Activated CD4-positive, CD25-positive, alpha-beta regulatory T cell treated with anti-CD3 and anti-CD28 coated beads, Interleukin-2, amount 50 U/mL, for 24 hours (primary cell): ENCODE data around the gene CRB3.

Experiments
- ATAC-seq, 2 donors: fragments of 150-1000 bp; cut with Tn5 transposase; one replicate each; pipeline ENCODE4 v1.10.0; 2021; ENCODE audit warnings: mild to moderate bottlenecking in 1 of 2, moderate library complexity in 1 of 2

The CRB3 gene

DNA sequence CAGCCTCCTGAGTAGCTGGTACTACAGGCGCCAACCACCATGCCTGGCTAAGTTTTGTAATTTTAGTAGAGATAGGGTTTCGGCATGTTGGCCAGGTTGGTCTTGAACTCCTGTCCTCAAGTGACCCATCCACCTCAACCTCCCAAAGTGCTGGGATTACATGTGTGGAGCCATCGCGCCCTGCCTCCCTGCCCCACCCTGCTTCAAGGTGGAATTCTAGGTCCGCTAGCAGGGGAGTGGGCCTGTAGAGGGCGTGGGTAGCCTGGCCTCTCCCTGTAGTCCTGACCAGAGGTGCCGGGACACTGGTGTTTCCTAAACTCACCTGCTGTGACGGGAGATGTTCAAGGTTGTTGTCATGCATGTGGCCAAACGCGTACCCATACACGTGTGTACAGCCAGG, 30.9 kb upstream of the CRB3 start:
- ATAC-seq, result no peak

DNA sequence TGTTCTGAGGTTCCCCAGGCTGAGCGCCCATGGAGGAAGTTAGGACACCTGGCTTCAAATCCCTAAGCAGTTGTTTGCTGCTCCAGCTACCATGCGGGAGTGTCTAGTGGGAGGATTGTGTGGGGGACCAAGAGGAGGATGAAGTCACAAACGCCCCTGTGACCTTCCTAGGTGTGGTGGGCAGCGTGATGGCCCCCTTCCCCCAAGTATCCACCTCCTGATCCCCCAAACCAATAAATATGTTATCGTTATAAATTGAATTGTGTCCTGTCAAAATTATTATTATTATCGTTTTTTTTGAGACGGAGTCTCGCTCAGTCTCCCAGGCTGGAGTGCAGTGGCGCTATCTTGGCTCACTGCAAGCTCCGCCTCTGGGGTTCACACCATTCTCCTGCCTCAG, 30.4 kb upstream of the CRB3 start, which contains the start of gene SLC25A41:
Gene SLC25A41, minus strand, starts transcription at position 101 of the 400 bp plus-strand sequence. Its CDS starts 70 bp downstream, at position 31.
- no peak for ATAC-seq

DNA sequence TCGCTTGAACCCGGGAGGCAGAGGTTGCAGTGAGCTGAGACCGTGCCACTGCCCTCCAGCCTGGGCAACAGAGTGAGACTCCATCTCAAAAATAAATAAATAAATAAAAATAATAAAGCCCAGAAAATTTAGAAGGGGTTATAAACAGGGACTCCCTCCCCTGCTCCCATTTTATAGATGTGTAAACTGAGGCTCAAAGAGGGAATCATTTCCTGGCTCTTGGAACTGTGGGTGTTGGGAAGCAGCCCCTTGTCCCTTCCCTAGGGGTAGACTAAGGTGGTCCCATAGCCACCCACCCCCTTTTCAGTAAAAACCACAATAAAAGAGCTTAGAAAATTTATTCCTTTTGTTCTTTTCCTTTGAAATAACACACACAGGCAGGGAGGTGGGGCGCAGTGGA, 24.3 kb upstream of the CRB3 start:
- no peak for ATAC-seq

DNA sequence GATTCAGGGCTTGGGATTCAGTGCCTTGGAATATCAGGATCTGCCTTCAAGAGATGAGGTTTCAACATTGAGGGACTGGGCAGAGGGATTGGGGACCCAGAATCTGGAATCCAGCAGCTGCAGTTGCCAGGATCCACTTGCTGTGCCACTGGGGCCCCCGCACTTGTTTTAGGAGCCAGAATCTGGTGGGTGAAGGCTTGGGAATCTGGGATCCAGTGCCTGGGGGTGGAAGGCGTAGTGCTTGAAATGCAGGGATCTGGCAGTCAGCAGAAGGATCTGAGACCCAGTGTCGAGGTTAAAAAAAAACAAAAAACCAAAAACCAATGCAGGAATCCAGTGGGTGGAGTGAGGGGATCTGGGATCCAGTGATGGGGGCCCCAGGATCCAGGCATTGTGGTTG, 23.2 kb upstream of the CRB3 start:
- no peak for ATAC-seq

DNA sequence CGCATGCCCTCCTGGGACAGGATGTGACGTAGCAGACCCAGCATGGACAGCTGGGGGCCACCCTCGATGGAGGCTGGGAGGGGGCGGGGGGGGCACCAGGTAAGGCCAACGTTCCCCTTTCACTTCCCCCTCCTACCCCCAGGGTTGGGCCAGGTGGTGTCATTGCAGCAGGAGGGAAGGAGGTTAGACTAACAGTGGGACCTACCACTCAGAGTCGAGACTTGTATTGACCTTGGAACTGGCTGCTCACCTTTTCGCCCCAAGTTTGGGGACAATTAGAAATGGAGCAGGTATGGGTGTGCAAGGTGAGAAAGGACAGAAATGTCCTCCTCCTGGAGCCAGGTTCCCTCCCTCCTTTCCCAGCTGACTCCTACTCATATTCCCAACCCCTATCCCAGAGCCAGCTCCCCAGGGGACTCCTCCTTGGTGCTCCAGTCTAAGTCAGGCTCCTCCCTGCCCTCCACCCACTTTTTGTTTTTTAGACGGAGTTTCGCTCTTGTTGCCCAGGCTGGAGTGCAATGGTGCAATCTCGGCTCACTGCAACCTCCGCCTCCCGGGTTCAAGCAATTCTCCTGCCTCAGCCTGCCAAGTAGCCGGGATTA, 21.9 kb upstream of the CRB3 start:
- ATAC-seq, result no peak

DNA sequence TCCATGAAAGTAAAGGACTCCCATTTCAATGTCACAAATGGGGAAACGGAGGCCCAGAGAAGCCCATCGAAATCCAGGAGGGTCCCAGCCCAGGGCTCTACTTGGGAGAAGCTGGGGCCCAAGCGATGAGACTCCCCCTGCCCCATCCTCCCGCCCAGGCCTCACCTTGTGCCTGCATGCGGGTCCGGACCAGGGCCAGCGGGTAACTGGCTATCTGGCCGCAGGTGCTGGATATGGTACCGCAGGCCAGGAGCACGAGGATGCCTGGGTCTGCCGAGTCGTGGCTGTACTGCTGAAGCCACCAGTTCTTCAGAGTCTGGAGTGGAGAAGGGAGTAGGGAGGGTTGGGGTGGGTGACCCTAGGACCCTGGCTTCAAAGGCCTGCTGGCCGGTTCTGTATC, 20.1 kb upstream of the CRB3 start:
- ATAC-seq, result no peak

DNA sequence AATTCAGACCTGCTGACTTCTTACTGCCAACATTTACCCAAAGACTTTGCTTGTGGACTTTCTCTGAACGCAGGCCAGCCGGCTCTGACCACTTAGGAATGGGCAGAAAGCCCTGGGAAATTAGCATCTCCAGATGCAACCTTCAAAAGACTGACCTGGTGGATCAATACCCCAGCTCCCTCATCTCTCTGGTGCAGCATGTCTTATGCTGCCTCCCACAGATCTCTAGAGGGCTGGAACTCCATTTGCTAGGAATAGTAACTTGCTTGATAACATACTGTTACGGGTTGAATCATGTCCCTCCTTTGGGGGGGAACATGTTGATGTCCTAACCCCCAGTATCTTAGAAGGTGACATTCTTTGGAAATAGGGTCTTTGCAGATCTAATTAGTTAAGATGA, 17.6 kb upstream of the CRB3 start:
- ATAC-seq, result no peak

DNA sequence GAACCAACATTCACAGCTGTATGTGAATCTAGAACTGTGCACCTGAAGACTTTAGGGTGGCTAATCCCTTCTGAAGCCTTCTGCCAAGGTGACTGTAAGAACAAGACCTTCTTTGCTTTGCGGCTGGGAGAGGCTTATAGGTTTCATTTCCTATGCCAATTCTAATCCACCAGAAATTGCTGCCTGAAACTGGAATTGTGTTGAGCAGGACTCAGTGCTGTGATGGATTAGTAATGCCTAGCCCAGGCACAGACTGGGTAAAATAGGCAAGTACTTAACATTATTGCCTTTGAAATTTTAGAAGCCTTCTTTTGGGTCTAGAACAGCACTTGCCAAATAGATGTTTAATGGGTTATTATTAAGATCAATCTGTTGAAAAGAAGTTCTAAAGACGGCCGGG, 16.0 kb upstream of the CRB3 start:
- no peak for ATAC-seq

DNA sequence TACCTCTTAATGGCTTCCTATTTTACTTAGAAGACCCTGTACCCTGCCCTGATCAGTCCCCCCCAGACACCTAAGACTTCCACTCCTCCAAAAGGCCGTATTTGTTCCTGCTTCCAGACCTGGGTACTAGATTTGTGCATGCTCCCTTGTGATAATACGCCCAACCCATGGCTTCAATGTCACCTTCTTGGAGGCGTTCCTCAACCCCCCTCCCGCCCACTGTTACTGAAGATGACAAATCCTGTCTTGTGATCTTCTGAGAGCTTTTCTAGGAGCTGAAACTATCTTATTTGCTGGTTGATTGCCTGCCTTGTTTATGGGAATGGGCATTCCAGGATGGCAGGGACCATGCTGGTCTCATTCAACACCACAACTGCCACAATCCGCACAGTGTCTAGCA, 13.9 kb upstream of the CRB3 start:
- no peak for ATAC-seq

DNA sequence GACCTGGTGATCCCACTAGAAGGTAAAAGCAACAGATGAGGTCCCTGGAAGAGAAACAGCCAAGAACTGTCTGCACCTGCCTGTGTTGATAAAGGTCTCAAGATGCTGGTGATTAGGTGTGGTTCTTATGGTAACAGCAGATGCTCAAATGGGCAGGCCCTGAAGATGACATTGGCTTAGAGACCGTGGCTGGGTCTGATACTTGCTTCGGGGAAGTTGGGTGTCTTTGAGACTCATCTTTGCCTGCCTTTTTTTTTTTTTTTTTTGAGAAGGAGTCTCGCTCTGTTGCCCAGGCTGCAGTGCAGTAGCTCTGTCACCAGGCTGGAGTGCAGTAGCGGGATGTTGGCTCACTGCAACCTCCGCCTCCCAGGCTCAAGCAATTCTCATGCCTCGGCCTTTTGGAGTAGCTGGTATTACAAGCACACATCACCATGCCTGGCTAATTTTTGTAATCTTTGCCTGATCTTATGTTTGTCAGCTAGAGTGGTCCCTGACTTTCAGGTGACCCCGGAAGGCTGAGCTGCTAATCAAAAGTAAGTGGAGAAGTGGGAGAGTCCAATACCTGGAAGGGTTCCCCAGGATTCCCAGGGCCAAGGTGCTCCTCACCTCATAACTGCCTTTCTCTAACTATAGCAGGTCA, 12.4 kb upstream of the CRB3 start:
- no peak for ATAC-seq

DNA sequence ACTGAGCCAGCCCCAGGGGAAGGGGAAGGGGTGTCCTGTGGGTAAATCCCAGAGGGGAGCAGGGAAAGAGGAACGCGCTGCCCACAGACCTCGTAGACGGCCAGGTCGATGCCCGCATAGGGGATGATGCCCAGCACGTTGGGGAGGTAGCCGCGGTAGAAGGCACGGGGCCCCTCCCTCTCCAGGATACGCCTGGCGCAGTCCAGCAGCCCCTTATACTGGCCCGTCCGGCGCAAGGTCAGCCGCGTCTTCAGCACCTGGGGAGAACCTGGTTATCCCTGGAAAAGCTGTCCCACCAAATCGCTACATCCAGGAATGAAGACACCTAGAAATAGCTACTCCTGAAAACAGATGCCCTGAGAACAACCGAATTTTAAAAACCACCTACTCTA, 11.9 kb upstream of the CRB3 start:
- no peak for ATAC-seq

DNA sequence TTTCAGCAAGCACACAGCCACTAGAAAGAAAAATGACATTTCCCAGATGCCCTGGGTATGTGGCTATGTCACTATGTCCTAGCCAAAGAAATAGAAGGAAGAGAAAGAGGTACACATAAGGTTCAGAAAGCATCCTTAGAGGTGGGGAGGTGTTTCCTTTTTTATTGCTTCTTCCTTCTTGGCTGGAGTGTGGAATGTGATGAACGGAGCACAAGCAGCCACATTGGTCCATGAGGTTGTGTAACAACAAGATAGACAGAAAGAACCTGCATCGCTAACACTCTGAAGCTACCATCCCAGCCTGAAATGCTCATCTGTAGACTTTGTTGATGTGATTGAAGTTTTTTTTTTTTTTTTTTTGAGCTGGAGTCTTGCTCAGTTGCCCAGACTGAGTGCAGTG, 11.2 kb upstream of the CRB3 start:
- ATAC-seq, result no peak

DNA sequence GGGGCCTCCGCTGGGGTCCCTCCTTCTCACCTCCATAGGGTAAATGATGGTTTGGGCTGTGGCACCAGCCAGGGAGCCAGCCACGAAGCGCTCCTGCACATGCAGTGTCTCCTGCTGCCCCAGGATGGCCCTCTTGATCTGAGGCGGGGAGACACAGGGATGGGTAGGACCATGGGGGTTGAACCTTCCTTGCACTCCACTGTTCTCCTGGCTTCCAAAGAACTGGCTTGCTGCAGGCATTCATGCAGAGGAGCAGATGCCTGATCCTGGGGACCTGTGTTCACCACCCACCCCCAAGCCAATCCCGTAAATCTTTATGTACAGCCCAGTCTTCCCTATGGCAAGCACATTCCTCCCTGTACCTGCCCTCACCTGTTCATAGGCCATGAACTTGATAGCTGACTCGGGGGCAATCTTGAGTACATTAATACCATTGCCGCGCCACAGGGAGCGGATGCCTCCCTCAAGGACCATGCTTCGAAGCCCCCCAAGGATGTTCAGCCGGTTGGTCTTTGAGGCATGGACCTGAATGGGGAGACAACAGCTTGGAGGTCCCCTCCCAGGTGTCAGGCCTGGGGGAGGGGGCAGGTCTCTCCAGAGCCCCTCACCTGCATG, 10.0 kb upstream of the CRB3 start:
- no peak for ATAC-seq

DNA sequence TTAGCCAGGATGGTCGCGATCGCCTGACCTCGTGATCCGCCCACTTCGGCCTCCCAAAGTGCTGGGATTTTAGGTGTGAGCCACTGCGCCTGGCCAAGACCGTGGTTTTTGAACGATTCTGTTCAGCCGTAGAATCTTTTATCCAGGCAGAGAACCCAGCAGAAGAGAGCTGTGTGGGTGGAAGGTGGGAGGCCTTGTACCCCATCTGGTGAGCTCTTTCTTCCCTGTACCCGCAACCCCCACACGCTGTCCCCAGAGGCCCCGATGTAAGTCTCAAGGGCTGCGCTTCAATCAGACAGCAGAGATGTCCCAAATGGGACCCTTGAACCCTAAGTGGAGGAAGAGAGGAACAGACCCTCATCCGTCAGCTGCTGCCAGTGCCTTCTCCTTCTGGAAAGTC, 8.1 kb upstream of the CRB3 start:
- no peak for ATAC-seq

DNA sequence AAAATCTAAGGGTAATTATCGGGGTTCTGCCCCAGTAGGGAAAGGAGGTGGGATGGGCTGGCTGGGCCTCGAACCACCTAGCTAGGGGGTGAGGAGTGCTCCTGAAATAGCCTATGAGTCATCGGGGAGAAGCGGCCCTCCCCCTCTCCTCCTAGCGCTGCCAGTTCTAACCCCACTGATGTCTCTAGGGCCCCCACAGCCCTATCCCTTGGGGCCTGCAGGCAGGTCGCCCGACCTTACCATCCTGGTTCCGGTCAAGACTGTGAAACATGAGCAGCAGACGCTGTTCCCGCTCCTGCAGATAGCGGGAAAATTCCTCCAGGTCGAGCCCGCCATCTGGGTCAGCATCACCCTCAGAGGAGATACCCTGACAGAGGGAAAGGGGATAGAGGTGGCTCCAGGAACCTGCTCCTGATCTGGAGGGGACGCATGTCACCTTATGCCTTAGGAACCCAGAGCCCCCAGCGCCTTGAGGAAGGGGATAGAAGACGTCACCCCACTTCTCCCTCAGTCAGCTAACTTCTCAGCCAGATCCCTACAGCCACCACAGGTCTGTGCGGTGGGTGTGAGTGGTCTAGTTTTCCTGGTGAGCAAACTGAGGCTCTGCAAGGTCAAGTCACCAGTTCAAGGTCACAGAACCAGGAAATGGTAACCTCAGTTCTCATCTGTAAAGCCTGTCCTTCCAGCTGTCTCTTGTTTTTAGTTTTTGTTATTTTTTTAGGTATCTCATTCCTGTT, 5.9 kb upstream of the CRB3 start:
- no peak for ATAC-seq

DNA sequence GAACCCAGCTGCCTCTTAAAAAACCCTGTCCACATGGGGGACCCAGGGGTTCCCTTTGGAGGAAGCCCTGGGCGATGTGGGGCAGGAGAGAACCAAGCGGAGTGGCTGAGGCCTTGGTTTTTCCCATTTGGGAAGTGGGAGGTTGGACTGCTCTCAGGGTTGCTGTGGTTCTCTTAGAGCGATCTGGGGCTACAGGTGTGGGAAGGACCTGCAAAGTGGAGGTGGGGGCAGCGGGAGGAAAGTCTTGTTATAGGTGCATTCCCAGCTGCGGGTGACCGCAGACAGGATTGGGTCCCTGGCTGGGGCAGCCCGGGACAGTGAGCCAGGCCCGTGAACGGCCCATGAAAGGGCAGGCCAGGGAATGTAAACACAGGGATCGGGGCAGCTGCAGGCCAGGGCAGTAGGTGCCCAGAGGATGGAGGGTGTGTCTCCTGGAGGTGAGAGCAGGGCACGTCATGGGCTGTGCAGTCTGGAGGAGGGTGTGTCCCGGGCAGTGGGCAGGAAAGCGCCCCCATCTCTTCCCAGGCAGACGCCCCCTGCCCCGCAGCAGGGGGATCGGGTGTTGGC, 5.3 kb upstream of the CRB3 start:
- no peak for ATAC-seq

DNA sequence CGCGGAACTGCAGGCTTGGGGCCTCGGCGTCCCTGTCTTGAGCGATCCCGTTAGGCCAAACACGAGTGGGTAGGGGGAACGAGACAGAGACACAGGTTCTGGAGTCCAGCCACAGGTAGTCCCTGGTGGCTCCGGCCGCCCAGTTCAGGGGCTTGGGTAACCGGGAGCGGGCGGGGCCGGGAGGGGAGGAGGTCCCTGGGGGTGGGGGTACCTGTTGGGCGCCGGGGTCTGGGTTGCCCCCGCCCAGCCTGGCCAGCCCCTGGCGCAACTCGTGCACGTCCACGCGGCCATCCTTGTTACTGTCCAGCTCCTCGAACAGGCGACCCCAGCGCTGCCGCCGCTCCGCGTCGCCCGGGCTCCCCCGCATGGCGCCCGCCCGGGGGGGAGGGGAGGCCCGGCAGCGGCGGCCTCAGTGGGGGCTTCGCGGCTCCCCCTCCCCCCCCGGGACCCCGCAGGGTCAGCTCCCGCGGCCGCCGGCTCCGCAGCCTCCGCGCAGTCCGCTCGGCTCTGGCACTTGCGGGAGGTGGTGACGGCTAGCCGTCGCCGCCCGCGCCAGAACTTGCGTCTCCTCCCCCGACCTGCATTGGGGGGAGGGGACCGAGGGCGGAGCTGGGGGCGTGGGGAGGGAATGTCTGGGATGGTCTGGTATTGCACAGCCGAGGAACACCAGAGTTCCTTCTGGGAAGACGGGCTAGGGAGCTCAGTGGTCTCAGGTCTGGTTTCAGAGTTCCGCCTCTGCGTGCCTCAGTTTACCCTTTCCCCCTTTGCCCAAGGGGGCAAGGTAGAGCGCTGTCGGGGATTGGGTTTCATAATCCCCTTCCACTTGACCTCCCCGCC, 4.6 kb upstream of the CRB3 start, which contains the start of gene SLC25A23:
Gene SLC25A23, minus strand, starts transcription at position 531 of the 837 bp plus-strand sequence. Its CDS starts 164 bp downstream, at position 367.
- peak; percentile 8 to 22 for ATAC-seq

DNA sequence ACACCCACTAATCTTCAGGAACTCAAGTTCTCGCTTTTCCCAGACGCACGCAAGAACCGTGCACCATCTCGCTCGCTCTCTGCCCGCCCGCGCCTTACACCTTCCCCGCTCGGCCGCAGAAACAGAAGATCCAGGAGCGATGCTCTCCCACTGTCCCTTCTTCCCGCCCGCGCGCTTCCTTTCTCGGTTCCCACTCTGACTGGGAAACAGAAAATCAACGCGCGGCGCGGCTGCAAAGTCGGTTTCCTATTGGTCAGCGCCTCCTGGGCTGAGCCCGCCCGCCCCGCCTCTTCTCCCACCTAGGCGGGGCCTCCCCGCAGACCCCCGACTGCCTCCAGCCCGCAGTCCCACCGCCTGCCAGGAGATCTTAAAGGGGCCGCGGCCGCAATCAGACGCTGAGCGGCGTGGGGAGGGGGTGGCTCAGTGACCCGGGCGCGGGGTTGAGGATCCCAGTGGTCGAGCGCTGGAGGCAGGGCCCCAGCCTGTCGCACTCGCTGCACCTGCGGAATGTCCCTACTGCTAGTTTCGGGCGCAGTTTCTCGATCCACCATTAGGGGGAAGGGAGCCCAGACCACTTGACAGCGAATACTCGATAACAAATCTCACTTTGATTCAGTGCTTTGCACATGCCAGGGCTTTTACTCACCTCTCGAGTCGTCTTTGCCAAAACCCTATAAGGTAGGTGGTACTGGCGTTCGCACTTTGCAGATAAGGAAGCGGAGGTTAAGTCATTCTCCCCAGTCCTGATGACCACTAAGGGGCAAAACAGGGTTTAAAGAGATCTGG, 3.8 kb upstream of the CRB3 start:
- peak; percentile 84 to 85 for ATAC-seq

DNA sequence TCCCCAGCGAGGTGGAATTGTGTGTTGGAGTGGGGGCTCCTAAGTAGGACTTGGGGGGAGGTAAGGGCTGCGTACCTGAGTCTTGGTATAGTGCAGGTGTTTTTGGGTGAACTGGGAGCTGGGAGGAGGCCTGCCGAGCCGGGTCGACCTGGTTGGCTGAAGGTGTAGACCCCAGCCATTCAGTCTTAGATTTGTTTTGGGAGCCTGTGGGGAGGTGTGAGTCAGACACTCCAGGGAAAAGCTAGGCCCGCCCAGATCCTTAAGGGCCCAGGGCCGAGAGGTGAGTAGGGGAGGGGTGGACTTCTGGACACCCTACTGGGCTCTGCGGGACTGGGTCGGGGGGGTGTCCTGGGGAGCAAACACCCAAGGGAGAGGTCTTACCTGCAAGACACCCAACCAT, 935 bp downstream of the CRB3 start:
- no peak for ATAC-seq

DNA sequence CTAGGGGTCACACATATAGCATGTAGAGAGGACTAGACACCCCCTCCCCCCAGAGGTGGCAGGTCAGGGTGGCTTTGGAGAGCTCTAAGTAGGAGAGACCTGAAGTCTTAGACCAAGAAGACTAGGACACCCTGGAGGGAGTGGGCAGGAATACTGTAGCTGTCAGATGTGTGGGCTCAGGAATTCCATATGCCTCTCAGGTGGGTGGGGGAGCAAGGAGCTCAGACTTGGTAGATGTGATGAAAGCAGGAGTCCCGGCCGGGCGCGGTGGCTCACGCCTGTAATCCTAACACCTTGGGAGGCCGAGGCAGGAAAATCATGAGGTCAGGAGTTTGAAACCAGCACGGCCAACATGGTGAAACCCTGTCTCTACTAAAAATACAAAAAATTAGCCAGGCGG, 1.6 kb downstream of the CRB3 start:
- ATAC-seq, result no peak

DNA sequence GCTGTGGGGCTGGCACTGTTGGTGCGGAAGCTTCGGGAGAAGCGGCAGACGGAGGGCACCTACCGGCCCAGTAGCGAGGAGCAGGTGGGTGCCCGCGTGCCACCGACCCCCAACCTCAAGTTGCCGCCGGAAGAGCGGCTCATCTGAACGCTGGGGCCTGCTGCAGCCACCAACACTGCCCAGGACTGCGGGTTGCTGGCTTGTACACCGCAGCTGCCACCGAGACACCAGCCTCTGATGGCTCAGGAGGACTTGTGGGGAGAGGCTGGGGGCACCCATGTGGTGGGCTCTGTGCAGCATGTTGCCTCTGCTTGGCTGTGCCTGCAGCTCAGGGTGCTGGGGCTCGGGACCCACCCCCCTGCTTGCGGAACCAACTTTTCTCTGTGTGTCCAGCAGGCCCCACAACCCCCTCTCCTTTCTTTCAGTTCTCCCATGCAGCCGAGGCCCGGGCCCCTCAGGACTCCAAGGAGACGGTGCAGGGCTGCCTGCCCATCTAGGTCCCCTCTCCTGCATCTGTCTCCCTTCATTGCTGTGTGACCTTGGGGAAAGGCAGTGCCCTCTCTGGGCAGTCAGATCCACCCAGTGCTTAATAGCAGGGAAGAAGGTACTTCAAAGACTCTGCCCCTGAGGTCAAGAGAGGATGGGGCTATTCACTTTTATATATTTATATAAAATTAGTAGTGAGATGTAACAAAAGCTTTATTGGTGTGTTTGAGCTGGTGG, 2.6 kb downstream of the CRB3 start:
- ATAC-seq, result no peak
